Fibroblast of pulmonary artery (primary cell): ENCODE measurements around the gene ATP9A.

Experiments
- DNase-seq: peaks from one replicate; pipeline ENCODE4 v3.0.0-alpha.2; 2010; ENCODE audit warnings: low read depth
- H3K4me3 ChIP-seq: replicated peaks from 2 replicates; pipeline ENCODE4 v1.5.1; 2011; ENCODE audit warnings: low read depth, mild to moderate bottlenecking, control low read depth, low read length, moderate library complexity
- CTCF ChIP-seq: IDR thresholded peaks from 2 replicates; pipeline ENCODE4 v1.5.1; 2011; ENCODE audit warnings: mild to moderate bottlenecking, control low read depth, low read length, inconsistent platforms; ENCODE audit errors: missing control alignments

Gene ATP9A

GRCh38 chr20:51614687-51615086 is 153.5 kb downstream of the ATP9A start:
- H3K4me3 ChIP-seq, result no peak overlapping the region
- TF ChIP-seq CTCF, result no peak
- DNase-seq, result no peak

DNA sequence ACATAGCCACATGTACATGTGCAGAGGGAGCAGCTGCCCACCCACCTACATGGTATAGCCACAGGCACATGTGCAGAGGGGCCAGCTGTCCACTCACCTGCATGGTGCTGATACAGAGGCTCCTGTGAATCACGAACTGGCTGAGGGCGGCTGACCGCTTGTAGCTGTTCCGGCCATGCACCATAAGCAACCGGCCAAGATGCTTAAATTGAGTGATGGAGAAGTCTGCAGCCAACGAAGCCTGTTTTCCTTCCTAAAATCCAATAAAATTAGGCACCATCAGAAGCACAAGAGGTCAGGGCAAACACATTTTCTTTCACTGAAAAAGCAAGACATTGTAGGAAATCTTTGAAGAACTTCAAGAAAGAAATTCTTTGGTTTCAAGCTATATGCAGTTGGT is 154.6 kb downstream of the ATP9A start:
- no peak for DNase-seq
- no peak for TF ChIP-seq CTCF
- H3K4me3 ChIP-seq, result no peak overlapping the region

- no peak for TF ChIP-seq CTCF
- no peak for DNase-seq
- no peak overlapping the region for H3K4me3 ChIP-seq
Measured at GRCh38 chr20:51612896-51613295, 155.3 kb downstream of the ATP9A start.

DNA sequence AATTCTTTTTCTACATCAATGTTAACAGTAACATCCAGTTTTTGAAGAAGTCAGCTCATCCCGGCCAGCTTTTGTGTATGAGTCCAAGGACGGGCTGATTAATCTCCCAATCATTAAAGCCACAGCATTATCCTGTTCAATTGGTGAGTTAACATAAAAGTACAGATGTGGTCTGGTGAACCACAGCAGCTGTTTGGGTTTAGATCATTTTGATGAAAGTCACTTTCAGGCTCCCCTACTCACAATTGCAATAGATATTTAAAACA is 156.6 kb downstream of the ATP9A start:
- TF ChIP-seq CTCF, result no peak
- no peak for DNase-seq
- no peak overlapping the region for H3K4me3 ChIP-seq

GRCh38 chr20:51610761-51611624 is 157.2 kb downstream of the ATP9A start:
- no peak for DNase-seq
- H3K4me3 ChIP-seq, result no peak overlapping the region
- no peak for TF ChIP-seq CTCF

GRCh38 chr20:51610111-51610510 is 158.1 kb downstream of the ATP9A start:
- TF ChIP-seq CTCF, result no peak
- no peak for DNase-seq
- H3K4me3 ChIP-seq, result no peak overlapping the region

DNA sequence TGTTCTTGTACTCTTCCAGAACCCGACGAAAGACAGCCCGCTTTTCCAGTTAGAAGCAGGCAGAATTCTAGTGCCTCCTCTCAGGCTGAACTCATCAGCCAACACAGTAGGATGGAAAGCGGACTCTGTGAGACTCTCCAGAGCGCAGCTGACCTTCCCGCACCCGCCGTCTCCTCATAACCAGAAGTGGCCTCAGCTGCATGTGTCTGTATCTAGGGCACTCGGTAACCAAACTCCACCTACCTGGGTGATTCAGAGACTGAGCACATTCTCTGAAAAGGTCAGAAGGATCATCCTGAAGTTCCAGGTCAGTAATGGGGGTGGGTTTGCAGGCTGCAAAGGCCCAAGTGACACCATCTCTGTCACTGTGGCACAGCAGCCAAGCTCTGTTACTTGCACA is 158.9 kb downstream of the ATP9A start:
- DNase-seq, result no peak
- TF ChIP-seq CTCF, result no peak
- H3K4me3 ChIP-seq, result no peak overlapping the region
